Retina (tissue), 1 donor: Measurements from ENCODE around the gene RD3L.

Experiments
- DNase-seq: peaks from one replicate; pipeline ENCODE4 v3.0.0-alpha.2; 2016

RD3L gene

DNA sequence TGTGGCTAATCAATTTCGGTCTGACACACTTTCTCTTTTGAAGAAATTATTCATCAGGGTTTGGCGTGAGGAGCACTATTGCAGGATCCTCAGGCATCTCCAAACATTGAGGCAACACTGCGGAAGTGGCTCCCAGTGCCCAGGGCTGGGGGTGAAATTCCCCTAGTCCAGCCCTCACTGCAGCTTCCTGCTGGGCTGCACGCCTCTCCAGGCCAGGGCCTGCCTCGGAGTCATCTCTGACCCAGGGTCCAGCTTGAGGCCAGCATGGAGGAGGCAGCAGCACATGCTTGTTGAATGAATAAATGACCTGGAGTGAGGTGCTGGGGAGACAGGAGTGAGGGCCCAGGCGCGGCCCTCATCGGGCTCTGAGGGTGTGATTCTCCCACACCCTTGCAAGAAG is 50.1 kb downstream of the RD3L start:
- DNase-seq, result no peak

DNA sequence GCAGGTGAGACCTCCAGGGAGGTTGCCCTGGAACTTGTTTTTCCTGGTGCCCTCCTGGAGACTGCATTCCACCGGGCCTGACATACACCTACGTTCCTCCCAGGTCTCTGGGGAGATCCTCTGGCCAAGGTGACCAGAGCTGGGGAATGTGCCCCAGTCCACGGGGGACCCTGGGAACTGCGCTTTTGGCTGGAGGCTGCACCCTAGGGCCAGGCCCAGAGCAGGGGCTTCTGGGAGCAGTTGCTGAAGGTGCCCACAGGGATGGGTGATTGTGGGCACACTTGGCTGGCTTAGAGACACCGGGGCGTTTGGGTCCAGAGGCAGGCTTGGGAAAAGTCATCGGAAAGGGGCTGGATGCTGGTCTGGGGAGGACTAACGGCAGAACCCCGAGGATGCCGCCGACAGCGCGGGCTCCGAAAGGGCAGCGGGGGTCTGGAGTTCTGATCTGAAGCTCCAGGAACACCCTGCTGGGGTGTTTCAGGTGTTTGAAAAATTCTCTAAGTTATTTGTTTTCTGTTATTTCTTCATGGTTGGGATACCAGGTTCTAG is 50.6 kb downstream of the RD3L start:
- DNase-seq, result no peak

DNA sequence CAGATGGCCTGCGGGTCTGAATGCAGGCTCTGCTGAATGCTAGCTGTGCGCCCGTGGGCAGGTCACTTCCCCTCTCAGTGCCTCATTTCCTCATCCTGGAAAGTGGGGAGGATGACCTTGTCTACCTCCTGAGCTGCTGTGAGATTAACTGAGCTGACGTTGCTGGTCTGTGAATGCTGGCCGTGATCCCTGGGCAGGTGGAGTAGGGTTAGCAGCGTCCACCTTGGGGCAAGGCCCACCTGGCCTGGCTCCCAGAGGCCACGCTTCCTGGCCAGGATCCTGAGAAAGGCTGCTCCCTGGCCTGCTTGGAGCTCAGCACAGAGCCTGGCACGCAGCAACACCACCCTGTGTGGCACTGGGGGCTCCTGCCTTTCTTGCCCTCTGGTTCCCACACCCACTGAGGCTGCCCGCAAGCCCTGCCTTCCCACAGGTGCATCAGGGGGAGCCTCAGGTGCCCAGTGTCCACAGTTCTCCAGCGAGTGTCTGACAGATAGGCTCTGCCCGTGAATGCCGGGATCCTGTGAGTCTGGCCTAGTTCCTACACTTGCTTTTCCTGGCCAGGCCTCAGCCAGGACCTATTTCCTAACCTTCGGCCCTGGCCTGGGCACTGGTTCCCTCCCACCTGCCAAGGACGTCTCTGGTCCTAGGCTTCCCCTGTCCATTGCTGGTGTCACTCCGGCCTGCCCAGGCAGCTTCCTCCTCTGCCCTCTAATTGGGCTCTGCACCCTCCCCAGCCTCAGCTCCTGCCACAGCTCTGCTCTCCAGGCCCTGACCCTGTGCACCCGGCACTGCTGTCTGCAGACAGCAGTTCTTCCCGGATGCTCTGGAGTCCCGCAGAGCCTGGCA is 51.3 kb downstream of the RD3L start:
- no peak for DNase-seq
